ENCODE measurements around the gene FAM32A. TPM values are rescaled to one million over a fixed set of nuclear protein-coding genes. Genes with fewer than 3 reads are reported as not detected.
A peak's percentile ranks its signal among the peaks of the same experiment; 100 is the strongest.

The FAM32A gene
- total RNA-seq, 4 donors from 2014 or later = 55.3 to 82.6 (median 73.0) TPM

DNA sequence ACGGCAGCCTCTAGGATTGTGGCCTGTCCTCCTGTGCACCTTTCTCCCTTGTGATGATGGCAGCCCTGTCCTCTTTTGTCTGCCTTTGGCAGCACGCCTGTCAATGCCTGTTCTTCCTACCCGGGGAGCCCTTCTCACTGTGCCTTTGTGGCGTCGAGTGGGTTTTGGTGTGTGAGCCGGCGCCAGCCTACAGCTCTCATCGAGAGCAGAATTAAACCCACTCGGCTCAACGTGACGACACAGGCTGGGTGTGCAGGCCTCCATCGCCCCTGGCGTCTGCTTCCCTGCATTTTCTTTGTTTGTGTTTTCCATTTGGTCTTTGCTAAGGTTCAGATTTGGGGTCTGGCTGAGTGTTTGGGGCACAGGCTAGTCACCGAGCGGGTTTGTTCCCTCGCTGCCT, 46.9 kb downstream of the FAM32A start:
- H3K27me3 ChIP-seq = no peaks in the 10 kb centered on the region
- H3K4me1 ChIP-seq = no peaks in the 10 kb centered on the region
- TF ChIP-seq EP300 (IDR thresholded peaks at IDR 0.05) (no peak), POLR2A (IDR thresholded peaks at IDR 0.05) (no peak)
- TF ChIP-seq, protein P1, sequence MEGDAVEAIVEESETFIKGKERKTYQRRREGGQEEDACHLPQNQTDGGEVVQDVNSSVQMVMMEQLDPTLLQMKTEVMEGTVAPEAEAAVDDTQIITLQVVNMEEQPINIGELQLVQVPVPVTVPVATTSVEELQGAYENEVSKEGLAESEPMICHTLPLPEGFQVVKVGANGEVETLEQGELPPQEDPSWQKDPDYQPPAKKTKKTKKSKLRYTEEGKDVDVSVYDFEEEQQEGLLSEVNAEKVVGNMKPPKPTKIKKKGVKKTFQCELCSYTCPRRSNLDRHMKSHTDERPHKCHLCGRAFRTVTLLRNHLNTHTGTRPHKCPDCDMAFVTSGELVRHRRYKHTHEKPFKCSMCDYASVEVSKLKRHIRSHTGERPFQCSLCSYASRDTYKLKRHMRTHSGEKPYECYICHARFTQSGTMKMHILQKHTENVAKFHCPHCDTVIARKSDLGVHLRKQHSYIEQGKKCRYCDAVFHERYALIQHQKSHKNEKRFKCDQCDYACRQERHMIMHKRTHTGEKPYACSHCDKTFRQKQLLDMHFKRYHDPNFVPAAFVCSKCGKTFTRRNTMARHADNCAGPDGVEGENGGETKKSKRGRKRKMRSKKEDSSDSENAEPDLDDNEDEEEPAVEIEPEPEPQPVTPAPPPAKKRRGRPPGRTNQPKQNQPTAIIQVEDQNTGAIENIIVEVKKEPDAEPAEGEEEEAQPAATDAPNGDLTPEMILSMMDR (IDR thresholded peaks at IDR 0.05) = no peak
- no peak overlapping the region for H3K4me3 ChIP-seq
- H3K27ac ChIP-seq = no peak overlapping the region
- no peak for DNase-seq (ENCODE audit: low spot score in 2 of 2)
- no peaks in the 10 kb centered on the region for H3K9me3 ChIP-seq
- H3K36me3 ChIP-seq = peaks cover 3 to 100% (median 8%) of the 10 kb centered on the region in 3 donors
- 89 to 93% methylated on average over 16 of the region's 16 CpGs for WGBS, 2 donors

DNA sequence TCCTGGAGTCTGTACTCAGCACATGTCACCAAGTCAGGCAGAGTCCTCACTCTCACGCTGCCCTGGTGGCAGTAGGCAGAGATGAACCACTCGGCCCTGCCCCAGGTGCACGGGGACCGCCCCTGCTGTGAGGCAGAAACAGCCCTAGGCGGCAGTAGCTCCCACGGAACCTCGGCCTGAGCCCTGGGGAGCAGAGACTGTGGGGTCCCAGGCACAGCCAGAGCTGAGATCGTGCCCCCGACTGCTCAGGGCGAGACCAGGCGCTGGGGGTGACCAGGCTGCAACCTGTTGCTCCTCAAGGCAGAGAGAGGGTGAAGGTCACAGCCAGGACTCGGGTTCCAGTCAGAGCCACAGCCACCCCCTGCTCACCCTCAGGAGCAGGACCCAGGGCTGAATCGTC, 47.4 kb downstream of the FAM32A start:
- TF ChIP-seq POLR2A (IDR thresholded peaks at IDR 0.05) (no peak), EP300 (IDR thresholded peaks at IDR 0.05) (no peak)
- TF ChIP-seq, protein P1 (IDR thresholded peaks at IDR 0.05) = no peak
- 94 to 96% methylated on average over 12 of the region's 13 CpGs for WGBS, 2 donors
- H3K36me3 ChIP-seq = peaks cover 3 to 99% (median 8%) of the 10 kb centered on the region in 3 donors

DNA sequence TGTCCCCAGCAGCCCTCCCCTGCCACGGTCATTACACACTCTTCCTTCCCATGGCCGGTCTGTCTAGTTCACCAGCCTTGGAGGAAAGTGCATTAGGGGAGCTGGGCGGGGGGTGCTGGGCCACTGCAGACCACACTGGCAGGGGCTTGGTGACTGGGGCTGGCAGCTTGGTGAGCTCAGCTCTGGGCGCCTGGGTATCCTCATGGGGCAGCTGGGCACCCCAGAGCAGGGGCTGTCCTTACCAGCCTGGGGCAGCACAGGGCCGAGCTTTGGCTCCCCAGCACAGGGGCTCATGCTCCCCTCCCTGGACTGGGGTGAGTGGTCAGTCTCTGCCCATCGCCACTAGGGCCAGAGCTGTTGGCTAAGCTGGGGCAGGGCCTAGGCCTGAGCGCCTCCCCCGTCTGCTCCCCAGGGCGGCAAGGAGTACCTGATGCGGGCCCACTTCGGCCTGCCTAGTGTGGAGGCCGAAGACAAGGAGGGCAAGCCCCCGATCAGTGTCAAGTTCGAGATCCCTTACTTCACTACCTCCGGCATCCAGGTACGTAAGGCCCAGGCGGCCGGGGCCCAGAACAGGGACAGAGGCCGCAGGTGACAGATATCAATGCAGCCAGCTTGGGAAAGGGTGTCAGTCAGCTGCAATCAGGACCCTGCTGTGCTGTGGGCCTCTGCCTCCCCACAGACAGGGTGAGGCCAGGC, 48.0 kb downstream of the FAM32A start:
- H3K27me3 ChIP-seq = no peaks in the 10 kb centered on the region
- H3K4me1 ChIP-seq = no peaks in the 10 kb centered on the region
- WGBS, 2 donors = 91 to 98% methylated on average over 8 to 16 of the region's 19 CpGs
- TF ChIP-seq, protein P1 (IDR thresholded peaks at IDR 0.05) = no peak
- no peak for TF ChIP-seq EP300 (IDR thresholded peaks at IDR 0.05)
- no peak for TF ChIP-seq POLR2A (IDR thresholded peaks at IDR 0.05)
- H3K4me3 ChIP-seq = no peak overlapping the region
- H3K9me3 ChIP-seq = peaks cover 0 to 6% (median 0%) of the 10 kb centered on the region in 4 donors
- no peak overlapping the region for H3K27ac ChIP-seq
- peaks cover 0 to 93% (median under 1%) of the 10 kb centered on the region in 3 donors for H3K36me3 ChIP-seq
- DNase-seq (ENCODE audit: low spot score in 2 of 2) = peak in 1 of 2 donors; percentile 8

More for the DNA sequence above, 47.4 kb downstream of the FAM32A start:
- Histone ChIP-seq H3K4me1 (no peaks in the 10 kb centered on the region), H3K4me3 (no peak overlapping the region), H3K27me3 (no peaks in the 10 kb centered on the region), H3K27ac (no peak overlapping the region), H3K9me3 (peaks cover 0 to 1% (median 0%) of the 10 kb centered on the region in 4 donors)
- peak in 1 of 2 donors; percentile 10 for DNase-seq (ENCODE audit: low spot score in 2 of 2)

DNA sequence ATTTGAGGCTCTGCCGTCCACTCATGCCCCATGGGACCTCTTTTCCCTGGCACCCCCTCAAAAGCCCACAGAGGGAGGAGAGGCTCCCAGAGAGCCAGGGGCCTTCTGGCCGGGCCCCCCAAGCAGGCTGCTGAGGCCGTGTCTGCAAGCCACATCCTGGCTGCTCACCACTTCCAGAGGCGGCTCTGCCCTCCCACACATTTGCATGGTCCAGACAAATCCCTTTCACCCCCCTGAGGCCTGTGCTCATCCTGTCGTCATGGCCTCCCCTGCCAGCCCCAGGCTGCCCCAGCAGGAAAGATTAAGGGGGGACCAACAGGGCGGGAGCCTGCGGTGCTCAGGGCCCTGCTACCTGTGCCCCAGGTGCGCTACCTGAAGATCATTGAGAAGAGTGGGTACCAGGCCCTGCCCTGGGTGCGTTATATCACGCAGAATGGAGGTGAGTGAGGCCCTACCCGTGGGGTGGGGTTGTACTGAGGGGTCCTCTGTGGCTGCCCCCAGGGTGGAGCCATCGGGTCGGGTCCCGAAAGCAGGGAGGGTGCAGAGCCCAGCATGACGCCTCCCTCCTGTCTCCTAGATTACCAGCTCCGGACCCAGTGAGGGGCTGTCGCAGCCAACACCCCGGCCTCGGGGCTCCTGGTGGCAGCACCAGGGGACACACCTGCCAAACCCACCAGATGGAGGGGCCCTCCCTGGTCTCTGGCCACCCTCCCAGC, 48.8 kb downstream of the FAM32A start:
- WGBS, 2 donors = 80 to 89% methylated on average over 16 to 19 of the region's 19 CpGs
- H3K4me3 ChIP-seq = no peak overlapping the region
- H3K27ac ChIP-seq = no peak overlapping the region
- H3K4me1 ChIP-seq = no peaks in the 10 kb centered on the region
- no peak for TF ChIP-seq POLR2A (IDR thresholded peaks at IDR 0.05)
- TF ChIP-seq EP300 (IDR thresholded peaks at IDR 0.05) = no peak
- TF ChIP-seq, protein P1 (IDR thresholded peaks at IDR 0.05) = no peak
- no peaks in the 10 kb centered on the region for H3K27me3 ChIP-seq
- peak in 1 of 2 donors; percentile 11 for DNase-seq (ENCODE audit: low spot score in 2 of 2)
- peaks cover 0 to 6% (median 0%) of the 10 kb centered on the region in 4 donors for H3K9me3 ChIP-seq
- peaks cover 0 to 85% (median 0%) of the 10 kb centered on the region in 3 donors for H3K36me3 ChIP-seq

All from tibial nerve (tissue), 4 donors.